Coronary artery (tissue), 2 donors: ENCODE results near the gene TOP2A.

Experiments
- DNase-seq: peaks from one replicate; pipeline ENCODE4 v3.0.0-alpha.2; 2017; ENCODE audit warnings: low spot score
- H3K27ac ChIP-seq, 2 donors: fragments of 200-600 bp; sonication (generic); one replicate each; pipeline ENCODE4 v1.5.1; 2016 to 2019
- H3K4me3 ChIP-seq: fragments of 200-600 bp; sonication (generic); 2 replicates; pipeline ENCODE4 v1.5.1; 2016; ENCODE audit warnings: mild to moderate bottlenecking, moderate library complexity
- TF ChIP-seq, protein P1 (sequence below): fragments of 200-600 bp; sonication (generic); IDR thresholded peaks from one replicate; pipeline ENCODE4 v1.5.1; 2019; ENCODE audit warnings: antibody characterized with exemption

Gene TOP2A

GRCh38 chr17:40361063-40361924, 56.4 kb downstream of the TOP2A start:
- Histone ChIP-seq H3K27ac (no peak overlapping the region), H3K4me3 (no peak overlapping the region)
- no peak for DNase-seq
- TF ChIP-seq, protein P1, sequence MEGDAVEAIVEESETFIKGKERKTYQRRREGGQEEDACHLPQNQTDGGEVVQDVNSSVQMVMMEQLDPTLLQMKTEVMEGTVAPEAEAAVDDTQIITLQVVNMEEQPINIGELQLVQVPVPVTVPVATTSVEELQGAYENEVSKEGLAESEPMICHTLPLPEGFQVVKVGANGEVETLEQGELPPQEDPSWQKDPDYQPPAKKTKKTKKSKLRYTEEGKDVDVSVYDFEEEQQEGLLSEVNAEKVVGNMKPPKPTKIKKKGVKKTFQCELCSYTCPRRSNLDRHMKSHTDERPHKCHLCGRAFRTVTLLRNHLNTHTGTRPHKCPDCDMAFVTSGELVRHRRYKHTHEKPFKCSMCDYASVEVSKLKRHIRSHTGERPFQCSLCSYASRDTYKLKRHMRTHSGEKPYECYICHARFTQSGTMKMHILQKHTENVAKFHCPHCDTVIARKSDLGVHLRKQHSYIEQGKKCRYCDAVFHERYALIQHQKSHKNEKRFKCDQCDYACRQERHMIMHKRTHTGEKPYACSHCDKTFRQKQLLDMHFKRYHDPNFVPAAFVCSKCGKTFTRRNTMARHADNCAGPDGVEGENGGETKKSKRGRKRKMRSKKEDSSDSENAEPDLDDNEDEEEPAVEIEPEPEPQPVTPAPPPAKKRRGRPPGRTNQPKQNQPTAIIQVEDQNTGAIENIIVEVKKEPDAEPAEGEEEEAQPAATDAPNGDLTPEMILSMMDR: no peak

DNA sequence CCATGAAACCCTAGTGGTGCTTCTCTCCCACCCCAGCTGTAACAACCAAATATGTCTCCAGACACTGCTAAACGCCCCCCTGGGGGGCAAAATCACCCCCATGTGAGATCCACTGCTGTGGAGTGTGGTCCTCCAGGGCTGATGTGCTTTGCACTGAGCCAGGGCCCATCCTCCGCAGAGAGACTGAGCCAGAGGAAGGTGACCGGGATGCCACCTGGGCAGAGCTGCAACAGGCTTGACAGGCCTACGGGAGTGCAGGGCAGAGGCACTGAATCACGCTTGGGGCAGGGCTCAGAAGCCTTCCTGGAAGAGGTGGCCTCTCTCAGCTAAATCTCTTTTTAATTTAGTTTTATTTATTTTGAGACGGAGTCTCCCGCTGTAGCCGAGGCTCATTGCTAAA, 57.6 kb downstream of the TOP2A start:
- no peak overlapping the region for H3K4me3 ChIP-seq
- TF ChIP-seq, protein P1: no peak
- no peak overlapping the region for H3K27ac ChIP-seq
- no peak for DNase-seq

DNA sequence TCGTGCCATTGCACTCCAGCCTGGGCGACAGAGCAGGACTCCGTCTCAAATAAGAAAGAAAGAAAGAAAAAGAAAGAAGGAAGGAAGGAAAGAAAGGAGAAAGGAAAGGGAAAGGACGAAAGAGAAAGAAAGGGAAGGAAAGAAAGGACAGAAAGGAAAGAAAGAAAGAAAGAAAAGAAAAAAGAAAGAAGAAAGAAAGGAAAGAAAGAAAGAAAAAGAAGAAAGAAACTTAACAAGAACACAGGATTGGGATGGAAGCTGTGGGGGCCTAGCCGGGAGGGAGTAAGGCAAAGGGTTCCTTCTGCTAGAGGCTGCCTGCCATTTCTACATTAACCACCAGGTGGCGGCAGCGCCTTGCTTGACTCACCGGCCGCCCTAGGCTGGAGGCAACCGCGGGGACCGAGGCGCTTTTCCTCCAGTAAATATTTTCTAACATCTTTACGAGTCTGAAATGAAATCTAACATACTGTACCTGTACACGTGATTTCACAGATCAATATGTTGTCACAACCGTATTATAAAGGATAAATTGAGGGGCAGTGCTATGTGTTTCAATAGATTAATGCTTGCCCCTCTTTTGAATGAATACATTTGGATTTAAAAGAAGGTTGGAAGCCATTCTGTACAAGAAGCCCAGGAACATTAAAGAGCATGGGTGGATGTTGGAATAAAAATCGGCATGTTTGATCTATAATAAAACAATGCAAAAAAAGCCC, 59.2 kb downstream of the TOP2A start:
- TF ChIP-seq, protein P1: peak; percentile 97
- Histone ChIP-seq H3K4me3 (no peak overlapping the region), H3K27ac (peak overlapping the region in 1 of 2 donors; percentile 23)
- peak; percentile 90 for DNase-seq

DNA sequence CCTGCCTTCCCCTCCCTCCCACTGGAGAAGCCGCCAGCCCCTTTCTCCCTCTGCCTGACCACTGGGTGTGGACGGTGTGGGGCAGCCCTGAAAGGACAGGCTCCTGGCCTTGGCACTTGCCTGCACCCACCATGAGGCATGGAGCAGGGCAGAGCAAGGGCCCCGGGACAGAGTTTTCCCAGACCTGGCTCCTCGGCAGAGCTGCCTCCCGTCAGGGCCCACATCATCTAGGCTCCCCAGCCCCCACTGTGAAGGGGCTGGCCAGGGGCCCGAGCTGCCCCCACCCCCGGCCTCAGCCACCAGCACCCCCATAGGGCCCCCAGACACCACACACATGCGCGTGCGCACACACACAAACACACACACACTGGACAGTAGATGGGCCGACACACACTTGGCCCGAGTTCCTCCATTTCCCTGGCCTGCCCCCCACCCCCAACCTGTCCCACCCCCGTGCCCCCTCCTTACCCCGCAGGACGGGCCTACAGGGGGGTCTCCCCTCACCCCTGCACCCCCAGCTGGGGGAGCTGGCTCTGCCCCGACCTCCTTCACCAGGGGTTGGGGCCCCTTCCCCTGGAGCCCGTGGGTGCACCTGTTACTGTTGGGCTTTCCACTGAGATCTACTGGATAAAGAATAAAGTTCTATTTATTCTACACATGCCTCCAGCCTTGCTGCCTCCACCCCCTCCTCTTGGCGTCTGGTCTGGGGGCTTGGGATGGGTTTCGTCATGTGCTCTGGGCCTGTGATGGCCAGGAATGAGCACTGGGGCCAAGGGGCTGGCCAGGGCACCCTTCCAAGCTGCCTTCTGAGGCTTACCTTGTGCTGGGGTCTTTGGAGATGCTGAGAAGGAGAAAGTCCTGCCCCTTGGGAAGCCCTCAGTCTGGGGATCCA, 60.5 kb downstream of the TOP2A start:
- TF ChIP-seq, protein P1: no peak
- H3K27ac ChIP-seq: peak overlapping the region in 1 of 2 donors; percentile 42
- no peak overlapping the region for H3K4me3 ChIP-seq
- DNase-seq: no peak

GRCh38 chr17:40355804-40356758, 61.6 kb downstream of the TOP2A start:
- H3K4me3 ChIP-seq: no peak overlapping the region
- TF ChIP-seq, protein P1: no peak
- H3K27ac ChIP-seq: peak overlapping the region in 1 of 2 donors; percentile 71
- DNase-seq: no peak
